DMS153 (cell line): ENCODE results near the gene WFDC1.

Experiments
- DNase-seq: peaks from one replicate; lab custom pipeline; 2025; lab: John Stamatoyannopoulos, UW

WFDC1 gene

DNA sequence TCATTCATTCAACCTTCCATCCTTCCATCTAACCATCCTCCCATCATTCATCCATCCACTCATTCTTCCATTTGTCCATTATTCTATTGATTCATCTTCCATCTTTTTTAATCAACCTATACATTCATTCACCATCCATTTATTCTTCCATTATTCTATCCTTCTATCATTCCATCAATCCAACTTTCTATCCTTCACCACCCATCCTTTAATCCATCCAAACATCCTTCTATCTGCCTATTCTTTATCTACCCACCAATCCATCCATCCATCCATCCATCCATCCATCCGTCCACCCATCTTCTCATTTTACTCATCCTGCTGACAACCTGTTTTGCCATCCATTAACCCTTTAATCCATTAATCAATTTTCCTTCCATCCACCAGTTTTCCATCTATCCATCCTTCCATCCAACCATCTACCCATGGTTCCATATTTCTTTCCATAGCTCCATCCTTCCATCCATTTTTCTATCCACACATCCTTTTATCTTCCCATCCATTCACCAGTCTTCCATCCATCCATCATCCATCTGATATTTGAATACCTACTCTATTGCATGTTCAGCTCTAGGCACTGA lies 21.8 kb upstream of the WFDC1 start:
- DNase-seq, result no peak

DNA sequence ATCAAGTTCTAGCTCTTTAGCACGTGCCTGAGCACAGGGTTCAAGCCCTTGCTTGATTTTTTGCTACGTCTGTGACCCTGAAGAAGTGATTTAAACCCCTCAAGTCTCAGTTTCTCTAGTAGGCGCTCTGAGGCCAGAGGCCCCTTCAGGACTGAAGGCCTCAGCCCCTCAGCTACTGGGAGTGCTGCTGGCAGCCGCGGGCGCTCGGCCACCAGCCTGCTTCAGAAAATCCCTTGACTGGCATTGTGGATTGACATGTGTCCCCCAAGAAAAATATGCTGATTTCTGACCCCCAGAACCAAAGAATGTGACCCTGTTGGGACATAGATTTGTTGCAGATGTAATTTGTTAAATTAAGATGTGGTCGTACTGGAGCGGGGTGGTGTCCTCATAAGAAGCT lies 20.2 kb upstream of the WFDC1 start:
- DNase-seq, result no peak

DNA sequence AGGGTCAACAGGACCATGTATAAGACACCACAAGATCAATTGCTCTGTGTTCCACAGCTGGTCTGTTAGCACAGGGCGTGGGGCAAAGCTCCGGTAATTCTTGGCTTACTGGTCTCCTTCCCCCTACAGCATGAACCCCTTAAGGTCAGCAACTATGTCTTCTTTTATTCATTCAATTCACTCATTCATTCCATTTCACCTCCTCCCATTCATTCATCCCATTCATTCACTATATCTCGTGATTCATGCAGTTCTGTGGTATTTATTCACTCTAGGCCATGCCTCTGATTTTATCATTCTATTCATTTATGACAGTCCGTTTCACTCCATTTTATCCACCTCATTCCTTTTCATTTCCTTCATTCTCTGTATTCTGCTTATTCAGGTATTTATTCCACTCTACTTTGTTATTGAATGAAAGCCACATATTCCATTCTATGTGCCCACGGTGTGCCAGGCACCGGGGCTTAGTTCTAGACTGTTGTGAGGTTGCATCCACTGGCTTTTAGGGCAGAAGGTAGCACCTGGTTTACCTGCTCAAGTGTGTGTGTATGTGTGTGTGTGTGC lies 19.0 kb upstream of the WFDC1 start:
- DNase-seq, result no peak

DNA sequence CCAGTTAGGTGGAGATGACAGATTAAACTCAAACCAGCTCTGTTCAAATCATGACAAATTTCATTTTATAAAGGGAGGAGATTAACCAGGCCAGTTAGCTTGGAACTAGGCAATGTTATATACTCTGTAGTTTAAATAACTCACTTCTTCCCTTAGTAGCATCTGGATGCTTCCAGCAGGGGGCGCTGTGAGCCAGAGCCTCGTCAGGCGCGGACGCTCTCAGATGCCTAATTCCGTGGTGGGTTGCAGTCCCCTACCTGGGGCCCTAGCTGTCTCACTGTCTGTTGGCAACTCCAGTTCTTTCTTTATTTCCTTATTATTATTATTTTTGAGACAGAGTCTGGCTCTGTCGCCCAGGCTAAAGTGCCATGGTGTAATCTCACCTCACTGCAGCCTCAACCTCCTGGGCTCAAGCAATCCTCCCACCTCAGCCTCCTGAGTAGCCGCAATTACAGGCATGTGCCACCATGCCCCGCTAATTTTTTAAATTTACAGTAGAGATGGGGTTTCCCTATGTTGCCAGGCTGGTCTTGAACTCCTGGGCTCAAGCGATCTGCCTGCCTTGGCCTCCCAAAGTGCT lies 17.3 kb upstream of the WFDC1 start:
- peak; percentile 13 for DNase-seq

DNA sequence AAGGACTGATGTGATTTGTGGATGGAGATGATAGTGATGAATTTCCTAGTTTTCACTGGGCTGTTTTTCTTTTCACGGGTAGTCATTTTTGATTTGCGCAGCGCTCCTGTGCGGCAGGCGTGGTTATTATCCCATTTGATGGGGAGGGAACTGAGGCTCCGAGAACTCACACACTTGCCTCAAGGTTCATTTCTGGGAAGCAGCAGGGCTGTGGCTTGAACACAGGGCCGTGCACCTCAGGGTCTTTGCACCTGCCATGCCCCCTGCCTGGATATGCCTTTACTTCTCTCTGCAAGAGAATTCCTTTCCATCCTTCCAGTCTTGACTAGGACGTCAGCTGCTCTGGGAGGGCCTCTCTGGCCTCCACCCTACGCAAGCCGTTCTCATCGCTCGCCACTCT lies 16.3 kb upstream of the WFDC1 start:
- no peak for DNase-seq

DNA sequence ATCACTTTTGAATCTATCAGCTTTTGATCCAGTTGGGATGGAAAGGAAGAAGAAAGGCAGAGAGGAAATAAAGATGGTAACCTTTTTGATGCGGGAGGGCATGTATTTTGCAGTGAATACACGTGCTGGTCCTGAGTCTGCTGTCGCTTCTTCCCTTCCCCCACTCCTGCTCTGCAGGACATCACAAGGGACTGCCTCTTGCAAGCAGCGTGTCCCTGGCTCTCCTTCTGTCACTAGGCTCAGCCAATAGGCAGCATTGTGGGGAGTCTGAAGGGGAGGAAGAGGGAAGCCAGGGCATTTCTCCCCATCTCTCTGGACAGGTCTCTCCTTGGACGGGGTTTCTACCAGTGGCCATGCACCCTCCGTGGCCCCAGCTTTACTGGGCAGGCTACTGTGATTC lies 15.7 kb upstream of the WFDC1 start:
- no peak for DNase-seq

DNA sequence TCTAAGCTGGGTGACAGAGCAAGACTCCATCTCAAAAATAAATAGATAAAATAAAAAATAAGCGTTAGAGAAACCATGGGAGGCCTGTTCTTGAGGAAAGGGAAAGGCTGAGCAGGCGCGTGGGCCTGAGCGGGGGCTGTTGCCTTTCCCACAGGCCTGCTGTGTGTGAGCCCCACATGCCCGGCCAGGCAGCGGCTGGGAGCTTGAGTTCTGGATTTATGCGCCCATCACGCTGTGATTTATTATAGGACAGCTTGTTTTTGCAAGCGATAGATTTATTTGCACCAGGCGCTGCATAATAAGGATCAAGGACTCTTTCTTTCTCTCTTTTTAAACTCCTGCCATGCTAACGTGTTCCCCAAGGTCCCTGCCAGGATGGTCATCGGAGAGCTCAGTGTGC lies 14.8 kb upstream of the WFDC1 start:
- DNase-seq, result no peak

DNA sequence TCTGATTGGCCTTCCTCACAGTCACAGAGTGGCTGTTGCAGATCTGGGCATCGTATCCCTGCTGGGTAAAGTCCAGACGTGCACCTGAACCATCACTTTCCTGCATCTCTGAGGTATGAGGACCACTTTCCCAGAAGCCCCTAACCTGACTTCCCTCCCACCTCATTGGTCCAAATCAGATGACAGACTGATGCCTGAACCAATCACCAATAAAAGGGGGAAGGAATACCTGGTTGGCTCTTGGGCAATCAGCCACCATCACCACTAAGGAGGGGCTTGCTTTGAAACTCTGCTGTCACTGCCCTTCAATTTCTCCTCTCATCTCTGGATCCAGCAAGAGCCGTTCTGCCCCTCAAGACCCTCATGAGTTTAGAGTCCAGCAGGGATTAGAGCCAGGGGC lies 13.6 kb upstream of the WFDC1 start:
- DNase-seq, result no peak

DNA sequence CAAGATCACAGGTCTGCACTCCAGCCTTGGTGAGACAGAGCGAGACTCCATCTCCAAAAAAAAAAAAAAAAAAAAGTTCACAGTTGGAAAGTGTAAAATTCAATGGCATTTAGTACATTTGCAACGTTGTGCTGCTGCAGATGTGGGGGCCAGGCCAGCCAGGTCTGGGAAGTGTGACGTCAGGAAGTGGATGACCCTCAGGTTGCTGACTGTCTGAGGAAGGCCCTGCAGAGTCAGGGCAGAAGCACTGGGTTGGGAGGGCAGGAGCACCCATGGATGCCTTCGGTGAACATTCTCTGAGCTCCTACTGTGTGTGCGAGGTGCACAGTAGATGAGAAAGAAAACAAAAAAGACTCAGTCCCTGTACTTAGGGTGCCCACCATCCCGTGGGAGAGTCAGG lies 12.1 kb upstream of the WFDC1 start:
- DNase-seq, result no peak

DNA sequence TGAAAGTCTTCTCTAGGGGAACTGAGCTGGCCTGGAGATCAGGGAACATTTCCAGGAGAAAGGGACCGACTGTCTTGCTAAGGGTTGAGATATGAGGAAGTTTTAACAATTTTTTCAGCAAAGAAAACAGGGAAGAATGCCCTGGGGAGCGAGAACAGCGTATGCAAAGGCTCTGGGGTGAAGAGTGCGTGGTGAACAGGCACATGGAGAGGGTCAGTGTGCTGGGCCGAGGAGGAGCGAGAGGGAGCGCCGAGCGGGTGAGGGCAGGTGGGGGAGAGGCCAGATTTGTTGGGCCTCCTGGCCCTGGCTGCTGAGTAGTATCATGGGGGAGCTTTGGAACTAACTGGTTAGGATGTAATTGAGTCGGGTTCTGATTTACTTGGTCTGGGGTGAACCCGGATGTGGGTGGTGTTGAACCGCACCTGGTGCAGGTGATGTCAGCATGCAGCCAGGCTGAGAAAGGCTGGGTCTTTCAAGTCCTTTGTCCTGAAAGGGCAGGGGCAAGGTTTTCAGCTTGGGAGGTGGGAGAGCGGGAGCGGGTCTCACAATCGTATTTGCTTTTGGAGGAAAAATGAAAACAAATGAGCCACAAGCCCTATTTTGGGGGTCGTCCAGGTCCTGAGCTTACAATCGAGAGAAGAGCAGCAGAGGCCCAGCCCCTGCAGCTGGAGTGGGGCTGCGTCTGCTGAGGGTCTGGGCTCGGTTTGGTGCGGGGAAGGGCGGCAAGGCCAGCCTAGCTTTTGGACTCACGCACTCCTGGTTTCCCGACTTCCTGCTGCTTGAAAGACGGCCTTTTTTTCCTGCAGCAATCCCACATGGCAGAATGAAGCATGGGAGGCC lies 11.1 kb upstream of the WFDC1 start:
- no peak for DNase-seq

DNA sequence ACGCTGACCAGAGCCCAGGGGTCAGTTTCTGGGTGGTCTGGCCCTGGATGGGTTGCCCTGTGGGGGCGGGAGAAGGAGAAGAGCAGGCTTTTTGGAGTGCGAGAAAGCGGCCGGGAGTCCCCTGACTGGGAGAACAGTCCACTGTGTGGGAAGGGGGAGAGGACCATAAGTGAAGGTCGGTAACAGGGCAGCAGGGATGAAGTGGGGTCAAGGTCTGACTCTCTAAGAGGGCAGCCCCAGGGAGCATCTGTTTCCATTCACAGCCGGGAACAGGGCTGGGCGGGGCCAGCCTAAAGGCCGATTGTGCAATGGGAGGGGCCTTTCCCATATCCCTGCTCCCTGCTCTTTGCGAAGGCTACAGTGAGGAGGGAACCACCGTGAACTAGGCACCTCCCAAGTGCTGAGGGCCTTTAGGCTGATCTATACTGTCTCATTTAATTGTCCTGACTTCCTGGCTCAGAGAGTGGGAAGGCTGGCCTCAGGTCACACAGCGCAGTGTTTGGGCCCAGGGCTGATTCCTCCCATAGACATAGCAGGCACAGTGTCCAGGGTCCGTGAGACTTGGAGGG lies 10.4 kb upstream of the WFDC1 start:
- DNase-seq, result no peak

DNA sequence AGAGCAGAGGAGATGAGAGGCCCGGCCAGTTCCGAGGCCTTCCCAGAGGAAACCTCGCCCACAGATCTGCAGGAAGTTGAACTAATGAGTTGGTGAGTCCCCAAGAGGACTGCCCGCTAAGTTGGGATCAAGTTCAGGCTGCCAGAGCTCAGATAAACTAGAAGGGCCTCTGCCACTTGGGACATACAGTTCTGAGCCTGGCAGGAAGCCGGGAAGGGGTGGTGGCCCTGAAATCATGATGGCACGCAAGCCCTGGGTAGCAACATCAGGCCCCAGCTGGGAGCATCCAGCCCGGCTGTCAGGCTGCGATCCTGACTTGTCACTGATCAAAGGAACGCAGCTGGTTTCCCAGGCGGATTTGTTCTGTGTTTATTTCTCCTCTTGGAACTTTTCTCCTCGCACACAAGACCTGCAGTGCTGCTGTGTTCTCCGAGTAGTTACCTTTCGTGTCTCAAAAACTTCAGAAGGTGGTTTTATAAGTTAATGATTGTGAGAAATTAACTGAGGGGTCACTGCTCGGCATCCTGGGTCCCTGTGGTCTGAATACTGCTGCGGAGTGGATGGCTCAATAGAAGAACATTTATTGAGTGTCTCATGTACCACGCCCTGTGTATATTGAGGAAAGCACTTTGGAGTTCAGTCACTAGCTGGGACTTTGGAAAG lies 8.0 kb upstream of the WFDC1 start:
- no peak for DNase-seq

DNA sequence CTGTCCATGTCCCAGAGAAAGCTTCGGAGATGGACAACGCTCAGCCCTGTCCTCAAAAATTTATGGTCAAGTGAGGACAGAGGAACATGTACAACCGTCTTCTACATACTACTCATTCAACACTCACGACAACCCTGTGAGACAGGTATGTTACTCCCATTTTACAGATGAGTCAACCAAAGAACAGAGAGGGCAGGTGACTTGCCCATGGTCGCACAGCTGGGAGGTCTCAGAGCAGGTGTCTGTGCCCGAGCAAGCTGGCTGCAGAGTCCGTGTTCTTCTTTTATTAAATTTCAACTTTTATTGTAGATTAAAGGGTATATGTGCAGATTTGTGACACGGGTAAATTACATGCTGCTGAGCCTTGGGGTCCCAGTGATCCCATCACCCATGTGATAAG lies 5.8 kb upstream of the WFDC1 start:
- no peak for DNase-seq

DNA sequence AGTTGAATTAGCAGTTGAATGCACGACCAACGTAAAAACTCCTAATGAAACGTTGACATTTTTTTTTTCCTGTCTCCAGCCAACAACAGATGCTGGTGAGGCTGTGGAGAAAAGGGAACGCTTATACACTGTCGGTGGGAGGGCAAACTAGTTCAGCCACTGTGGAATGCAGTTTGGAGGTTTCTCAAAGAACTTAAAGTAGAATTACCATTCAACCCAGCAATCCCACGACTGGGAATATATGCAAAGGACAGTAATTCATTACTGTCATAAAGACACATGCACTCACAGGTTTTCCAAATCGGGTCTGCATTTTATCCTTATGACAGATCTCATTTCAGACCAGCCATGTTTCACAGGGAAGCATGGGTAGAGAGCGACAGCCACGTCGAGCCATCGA lies 3.5 kb upstream of the WFDC1 start:
- no peak for DNase-seq

DNA sequence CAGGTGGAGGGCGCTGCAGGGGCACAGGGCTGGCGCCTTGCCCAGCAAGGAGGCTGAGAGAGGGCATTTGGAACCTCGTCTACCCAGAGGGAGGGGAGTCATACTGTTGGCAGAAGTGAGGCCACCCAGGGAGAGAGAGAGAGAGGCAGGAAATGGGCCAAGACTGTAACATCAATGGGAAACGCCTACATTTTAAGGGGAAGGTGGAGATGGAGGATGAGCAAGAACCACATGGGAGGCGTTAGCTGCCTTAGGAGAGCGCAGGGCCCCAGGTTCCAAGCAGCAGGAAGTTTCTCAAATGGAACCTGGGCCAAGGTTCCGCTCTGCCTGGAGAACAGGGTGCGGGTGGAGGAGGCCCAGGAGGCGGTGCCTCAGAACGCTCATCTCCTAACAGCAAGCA lies 2.7 kb upstream of the WFDC1 start:
- DNase-seq, result no peak

DNA sequence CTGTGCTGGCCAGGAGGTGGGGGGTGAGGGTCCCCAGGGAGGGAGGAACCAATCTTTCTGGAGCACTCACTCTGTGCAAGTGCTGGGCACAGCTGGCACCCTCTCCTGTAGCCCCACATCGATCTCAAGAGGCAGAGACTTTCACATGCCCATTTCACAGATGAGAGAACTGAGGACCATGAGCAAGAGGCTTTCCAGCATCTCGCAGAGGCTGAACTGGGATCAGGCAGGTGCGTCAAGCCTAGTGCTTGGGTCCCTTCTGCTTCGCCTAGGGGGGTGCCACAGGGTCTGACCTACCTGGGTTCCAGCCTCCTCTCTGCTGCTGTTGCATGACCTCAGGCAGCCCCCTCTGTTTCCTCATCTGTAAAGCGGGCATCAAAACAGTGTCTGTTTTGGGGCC lies 1.3 kb upstream of the WFDC1 start:
- no peak for DNase-seq

DNA sequence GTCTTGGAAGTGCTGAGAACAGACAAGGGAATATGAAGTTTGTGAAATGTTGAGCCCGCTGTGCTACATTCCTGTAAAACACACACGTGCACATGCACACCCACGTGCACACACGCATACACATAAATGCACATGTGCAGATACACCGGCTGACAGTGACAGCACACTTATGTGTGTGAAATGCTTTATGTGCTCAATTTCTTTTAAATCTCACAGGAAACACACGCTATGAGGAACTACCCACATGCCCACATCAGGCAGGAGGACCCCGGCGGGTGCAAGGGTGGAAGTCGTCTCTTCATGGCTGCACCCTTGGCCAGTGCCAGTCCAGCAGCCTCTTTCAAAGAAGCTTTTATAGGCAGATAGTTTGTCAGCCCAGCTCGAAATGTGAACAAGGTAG lies 561 bp upstream of the WFDC1 start:
- DNase-seq, result no peak

DNA sequence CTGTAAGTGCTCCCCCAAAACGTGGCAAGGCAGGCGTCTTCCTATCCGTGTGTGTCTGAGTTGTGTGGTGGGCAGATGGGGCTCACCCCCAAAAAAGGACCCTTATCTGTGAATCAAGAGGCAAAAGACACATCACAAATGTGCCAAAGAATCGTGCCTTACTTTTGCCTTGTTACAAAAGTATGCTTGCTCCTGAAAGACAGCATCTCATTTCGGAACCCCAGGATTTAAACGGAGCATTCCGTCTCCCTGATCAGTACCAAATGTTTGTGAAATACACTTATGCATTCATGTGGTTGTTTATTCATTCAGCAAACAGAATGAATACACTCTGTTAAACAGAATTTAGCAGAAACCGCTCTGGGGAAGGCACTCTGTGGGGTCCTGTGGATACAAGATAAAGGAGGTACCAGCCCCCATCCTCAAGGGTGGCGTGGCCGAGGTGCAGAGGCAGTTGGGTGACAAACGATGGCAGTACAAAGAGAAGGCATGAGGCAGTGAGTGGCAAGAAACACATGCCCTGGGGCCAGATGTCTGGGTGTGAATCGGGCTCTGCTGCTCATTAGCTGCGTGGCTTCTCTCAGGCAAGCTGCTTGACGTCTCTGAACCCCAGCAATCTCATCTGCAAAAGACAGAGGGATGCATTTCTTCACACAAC lies 654 bp downstream of the WFDC1 start:
- DNase-seq, result no peak

DNA sequence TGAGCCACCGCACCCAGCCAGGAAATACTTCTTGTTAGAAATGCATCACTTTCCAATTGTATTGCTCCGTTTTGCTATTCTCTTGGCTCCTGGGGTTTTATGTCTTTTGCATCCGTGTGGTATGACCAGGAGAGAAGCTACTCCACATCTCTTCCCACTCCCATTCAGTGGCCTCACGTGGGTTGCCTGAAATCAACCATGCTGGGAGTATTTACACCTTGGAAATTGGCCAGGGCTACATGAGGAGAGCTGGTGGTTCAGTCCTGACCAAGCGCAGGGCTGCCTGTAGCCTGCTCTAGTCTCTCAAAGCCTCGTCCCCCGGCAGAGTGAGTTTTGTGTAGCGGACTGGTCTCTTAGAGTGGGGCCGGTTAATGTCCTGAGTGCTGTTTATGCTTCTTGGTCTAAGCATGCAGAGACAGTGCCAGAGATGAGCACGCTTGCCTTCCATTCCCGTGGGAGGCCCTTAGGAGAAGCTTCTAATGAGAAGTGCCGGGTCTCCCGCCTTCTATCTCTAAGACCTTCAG lies 3.8 kb downstream of the WFDC1 start:
- DNase-seq, result no peak

DNA sequence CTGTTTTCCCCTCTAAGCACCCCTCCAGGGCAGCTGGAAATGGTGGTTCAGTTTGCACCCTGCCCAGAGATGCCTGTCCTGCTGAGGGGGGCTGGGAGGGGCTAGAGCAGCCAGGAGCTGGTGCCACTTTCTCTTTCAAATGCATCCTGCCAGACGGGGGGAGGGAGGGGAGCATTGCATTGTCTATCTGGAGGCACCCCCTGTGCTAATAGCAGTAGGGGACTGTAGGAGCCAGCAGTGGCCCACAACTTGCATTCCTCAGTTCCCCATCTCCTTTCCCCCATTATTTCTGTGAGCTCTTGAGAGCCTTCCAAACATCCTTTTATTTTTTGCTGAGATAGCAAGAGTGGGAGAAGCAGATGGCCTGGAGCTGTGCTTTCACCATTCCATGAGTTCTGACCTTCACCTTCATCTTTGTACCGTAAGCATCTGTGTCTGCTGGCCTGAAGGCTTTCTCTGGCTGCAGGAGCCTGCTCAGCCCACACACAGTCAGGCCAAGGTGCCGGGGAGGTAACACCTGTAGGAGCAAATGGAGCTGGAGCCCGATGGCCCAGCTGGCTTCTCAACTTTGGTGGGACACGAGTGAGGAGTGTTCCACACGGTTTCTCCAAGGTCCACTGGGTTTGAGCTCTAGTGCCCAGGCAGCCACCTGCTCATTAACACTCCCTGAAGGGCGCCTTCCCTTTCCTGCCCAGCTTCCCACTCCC lies 5.2 kb downstream of the WFDC1 start:
- DNase-seq, result no peak
